Endothelial cell of umbilical vein (primary cell): ENCODE results near the gene CAPRIN2. TPM values are rescaled to one million over a fixed set of nuclear protein-coding genes. Genes with fewer than 3 reads are reported as not detected.

Experiments
- BruUV-seq: library from RNA; stranded (reverse); fragments of 400-500 nt; replicated peaks from 2 replicates; lab custom pipeline; 2021; lab: Mats Ljungman, UMichigan
- CTCF ChIA-PET: fragments of 300-600, 350-600 bp; sonication (Branson Sonifier 250); formaldehyde crosslinking; loops from one replicate; lab custom pipeline; 2021; ENCODE audit warnings: antibody characterized with exemption, inconsistent platforms; lab: Charles Lee
- POLR2A ChIA-PET: fragments of 300-600, 350-600 bp; sonication (Branson Sonifier 250); formaldehyde crosslinking; loops from one replicate; lab custom pipeline; 2021; ENCODE audit warnings: antibody characterized with exemption, inconsistent platforms; lab: Charles Lee
- DNase-seq: peaks from one replicate; pipeline ENCODE4 v3.0.0-alpha.2; 2011; ENCODE audit warnings: low read depth, low spot score
- FAIRE-seq: peaks from 2 replicates; lab custom pipeline; 2011; peaks lifted over from hg19 to GRCh38; lab: Jason Lieb, UNC
- H2AFZ ChIP-seq: 2 replicates; pipeline ENCODE4 v1.6.0; 2012; ENCODE audit warnings: low read depth, low read length, control low read depth, inconsistent platforms
- H3K27ac ChIP-seq: 2 replicates; pipeline ENCODE4 v1.5.1; 2011; ENCODE audit warnings: low read depth, mild to moderate bottlenecking, control low read depth, low read length, moderate library complexity; ENCODE audit not compliant: insufficient read depth
- H3K27me3 ChIP-seq, 2 experiments: 2 replicates each; pipeline versions ENCODE4 v1.6.0 to v1.6.1; 2011; ENCODE audit warnings: low read length in 2 of 2, mixed read lengths in 1 of 2; ENCODE audit not compliant: control insufficient read depth in 2 of 2, insufficient read depth in 2 of 2
- H3K36me3 ChIP-seq, 2 experiments: 2 replicates in 1 of 2; 3 replicates in 1 of 2; pipeline ENCODE4 v1.5.1; 2011; ENCODE audit warnings: low read length in 2 of 2, mild to moderate bottlenecking in 1 of 2, moderate library complexity in 1 of 2; ENCODE audit not compliant: control insufficient read depth in 2 of 2, insufficient read depth in 2 of 2; ENCODE audit errors: extremely low read depth in 1 of 2
- H3K4me1 ChIP-seq: 3 replicates; pipeline ENCODE4 v1.5.1; 2011; ENCODE audit warnings: mild to moderate bottlenecking, low read length; ENCODE audit not compliant: control insufficient read depth, insufficient read depth; ENCODE audit errors: extremely low read depth
- H3K4me2 ChIP-seq: 2 replicates; pipeline ENCODE4 v1.6.1; 2011; ENCODE audit warnings: low read length, control low read depth, mixed read lengths; ENCODE audit not compliant: insufficient read depth
- H3K4me3 ChIP-seq, 3 experiments: fragments of 200-600 bp in 1 of 3; sonication (generic), shearing (Covaris generic) in 1 of 3; replicated peaks in 1 of 3; 2 replicates each; pipeline ENCODE4 v1.5.1; 2011 to 2016; ENCODE audit warnings: control low read depth in 3 of 3, low read length in 3 of 3, mild to moderate bottlenecking in 2 of 3, inconsistent platforms in 1 of 3, low read depth in 1 of 3, moderate library complexity in 1 of 3; ENCODE audit not compliant: insufficient read depth in 1 of 3
- H3K79me2 ChIP-seq: 2 replicates; pipeline ENCODE4 v1.6.0; 2012; ENCODE audit warnings: low read length, inconsistent platforms; ENCODE audit not compliant: control insufficient read depth, insufficient read depth
- H3K9ac ChIP-seq: replicated peaks from 2 replicates; pipeline ENCODE3; 2011; ENCODE audit warnings: low read length, control low read depth; ENCODE audit not compliant: insufficient read depth; ENCODE audit errors: extremely low read depth
- H3K9me1 ChIP-seq: replicated peaks from 3 replicates; pipeline ENCODE4 v1.6.0; 2011; ENCODE audit warnings: mild to moderate bottlenecking, low read length; ENCODE audit not compliant: control insufficient read depth, insufficient read depth; ENCODE audit errors: extremely low read depth
- H3K9me3 ChIP-seq: replicated peaks from 2 replicates; pipeline ENCODE4 v1.5.1; 2012; ENCODE audit warnings: low read length, inconsistent platforms; ENCODE audit not compliant: control insufficient read depth, insufficient read depth
- H4K20me1 ChIP-seq: replicated peaks from 2 replicates; pipeline ENCODE3; 2011; ENCODE audit warnings: mild to moderate bottlenecking, low read length; ENCODE audit not compliant: control insufficient read depth, insufficient read depth; ENCODE audit errors: extremely low read depth
- CTCF ChIP-seq, 2 donors: IDR thresholded peaks; 1 replicate in 1 of 2; 2 replicates in 1 of 2; pipeline ENCODE4 v1.5.1; 2011; ENCODE audit warnings: low read length in 2 of 2, mild to moderate bottlenecking in 2 of 2, moderate library complexity in 2 of 2, control low read depth in 1 of 2, inconsistent platforms in 1 of 2, low read depth in 1 of 2; ENCODE audit not compliant: insufficient read depth in 1 of 2; ENCODE audit errors: extremely low read depth in 1 of 2
- EZH2 ChIP-seq: IDR thresholded peaks from 2 replicates; pipeline ENCODE4 v1.6.1; 2012; ENCODE audit warnings: borderline replicate concordance, low read depth, mild to moderate bottlenecking, moderate library complexity, low read length, inconsistent platforms; ENCODE audit not compliant: severe bottlenecking
- FOS ChIP-seq: IDR thresholded peaks from 2 replicates; pipeline ENCODE4 v1.6.1; 2011; ENCODE audit warnings: mild to moderate bottlenecking, low read length, moderate library complexity, borderline replicate concordance; ENCODE audit not compliant: insufficient read depth
- GATA2 ChIP-seq: IDR thresholded peaks from 2 replicates; pipeline ENCODE4 v1.7.0; 2011; ENCODE audit warnings: low read depth, mild to moderate bottlenecking, moderate library complexity, mixed read lengths, low read length; ENCODE audit not compliant: insufficient read length, insufficient read depth
- JUN ChIP-seq: IDR thresholded peaks from 2 replicates; pipeline ENCODE4 v1.6.1; 2011; ENCODE audit warnings: borderline replicate concordance, low read depth; ENCODE audit not compliant: insufficient read length, insufficient read depth
- MAX ChIP-seq: IDR thresholded peaks from 2 replicates; pipeline ENCODE4 v1.6.1; 2011; ENCODE audit not compliant: insufficient read depth, insufficient read length
- MYC ChIP-seq: IDR thresholded peaks from one replicate; pipeline ENCODE4 v1.6.1; 2011; ENCODE audit warnings: mild to moderate bottlenecking, low read depth, low read length
- POLR2A ChIP-seq: IDR thresholded peaks from 2 replicates; pipeline ENCODE4 v1.6.1; 2012; ENCODE audit warnings: low read depth, mild to moderate bottlenecking, control low read depth, low read length
- POLR2AphosphoS5 ChIP-seq: IDR thresholded peaks from 2 replicates; pipeline ENCODE4 v1.6.1; 2012; ENCODE audit warnings: low read depth, mild to moderate bottlenecking, control low read depth, low read length, moderate library complexity; ENCODE audit not compliant: insufficient read depth
- dilution Hi-C: fragments of 300-500 bp; cut with MboI; formaldehyde crosslinking; loops from one replicate; pipeline ENCODE4 v1.15.0; 2019; ENCODE audit warnings: low sequenced_read_pairs; ENCODE audit not compliant: extremely low pct_ligation_motif_present
- intact Hi-C: fragments of 100-400 bp; cut with micrococcal nuclease; formaldehyde crosslinking; loops from one replicate; pipeline ENCODE4 v1.10.0; 2022
- polyA plus RNA-seq, 4 experiments: library from polyadenylated mRNA; depleted of rRNA in 3 of 4; stranded (reverse) in 3 of 4; unstranded in 1 of 4; fragments of >200 nt; gene quantifications; 2 replicates each; pipeline versions ENCODE4 v1.2.1 to v1.2.3, GENCODE V29; 2011 to 2012; ENCODE audit warnings: missing spikeins in 1 of 4
- total RNA-seq: library from RNA; stranded (reverse); gene quantifications from 2 replicates; pipeline ENCODE4 v1.2.3, GENCODE V29; 2021

The CAPRIN2 gene
- total and polyA plus RNA-seq, 2 donors (not counting 3 experiments of a cell fraction or from before 2014, with no cell fraction given): 13.5 to 25.0 TPM

DNA sequence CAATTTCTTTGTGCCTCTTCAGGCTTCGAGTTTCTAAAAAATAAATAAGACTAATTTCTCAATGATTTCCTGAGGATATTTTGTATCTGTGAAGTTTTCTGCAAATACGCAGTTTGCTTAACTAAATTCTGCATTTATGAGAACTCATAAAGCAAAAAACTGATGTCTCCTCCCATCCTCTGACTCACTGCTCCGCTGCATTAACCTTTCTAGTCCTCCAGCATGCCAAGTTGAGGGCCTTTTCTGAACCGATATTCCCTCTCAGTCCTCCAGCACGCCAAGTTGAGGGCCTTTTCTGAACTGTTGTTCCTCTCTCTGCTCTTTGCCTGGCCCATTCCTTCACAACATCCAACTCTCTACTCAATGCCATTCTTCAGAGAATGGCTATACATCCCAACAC, 62.3 kb downstream of the CAPRIN2 start:
- Histone ChIP-seq H3K4me2 (peak overlapping the region; percentile 38), H4K20me1 (no peaks in the 10 kb centered on the region), H3K9ac (no peak overlapping the region), H3K27me3 (no peaks in the 10 kb centered on the region), H2AFZ (no peak overlapping the region), H3K4me1 (peaks cover 20% of the 10 kb centered on the region), H3K4me3 (no peak overlapping the region), H3K9me3 (no peaks in the 10 kb centered on the region), H3K79me2 (peaks cover 46% of the 10 kb centered on the region), H3K9me1 (no peaks in the 10 kb centered on the region), H3K27ac (no peak overlapping the region), H3K36me3 (peaks cover 0 to 2% of the 10 kb centered on the region in 2 experiments)
- ChIA-PET CTCF (no interaction called here), POLR2A (no interaction called here)
- peak; percentile 38 for DNase-seq
- peak; percentile 26 for FAIRE-seq
- intact Hi-C loops (no loop called here), dilution Hi-C loops (no loop called here)
- TF ChIP-seq JUN (no peak), MAX (no peak), GATA2 (no peak), EZH2 (no peak), FOS (no peak), POLR2A (no peak), POLR2AphosphoS5 (no peak), MYC (no peak), CTCF (IDR thresholded peaks at IDR 0.05; ENCODE audit: extremely low read depth in 1 of 2, insufficient read depth in 1 of 2, low read depth in 1 of 2, low read length in 2 of 2) (no peak)
- no TSS peak for BruUV-seq
